MM.1S (cell line): ENCODE results near the gene SLC6A13.

Experiments used
- DNase-seq: peaks from one replicate; pipeline ENCODE4 v3.0.0-alpha.2; 2015
- H2AFZ ChIP-seq: fragments of 300-600 bp; sonication (generic); 2 replicates; pipeline ENCODE4 v1.6.0; 2016; ENCODE audit warnings: antibody characterized with exemption, low read length
- H3F3A ChIP-seq: fragments of 300-600 bp; sonication (generic); 2 replicates; pipeline ENCODE4 v1.6.1; 2016; ENCODE audit warnings: mild to moderate bottlenecking, antibody characterized with exemption, low read length, moderate library complexity, mixed read lengths; ENCODE audit not compliant: insufficient read depth
- H3K27ac ChIP-seq: fragments of 300-600 bp; sonication (generic); 2 replicates; pipeline ENCODE4 v1.5.1; 2016; ENCODE audit warnings: mild to moderate bottlenecking, low read length
- H3K27me3 ChIP-seq: fragments of 300-600 bp; sonication (generic); replicated peaks from 2 replicates; pipeline ENCODE4 v1.6.0; 2016; ENCODE audit warnings: low read length; ENCODE audit not compliant: insufficient read depth
- H3K36me3 ChIP-seq: fragments of 300-600 bp; sonication (generic); replicated peaks from 2 replicates; pipeline ENCODE4 v1.6.1; 2016; ENCODE audit warnings: mild to moderate bottlenecking, low read length, mixed read lengths; ENCODE audit not compliant: insufficient read depth
- H3K4me1 ChIP-seq: fragments of 300-600 bp; sonication (generic); 2 replicates; pipeline ENCODE4 v1.6.1; 2016; ENCODE audit warnings: low read length, mixed read lengths
- H3K4me2 ChIP-seq: fragments of 300-600 bp; sonication (generic); 2 replicates; pipeline ENCODE4 v1.6.0; 2016; ENCODE audit warnings: low read depth, low read length
- H3K4me3 ChIP-seq: fragments of 300-600 bp; sonication (generic); 2 replicates; pipeline ENCODE4 v1.5.1; 2016; ENCODE audit warnings: low read length, mixed read lengths
- H3K79me2 ChIP-seq: fragments of 300-600 bp; sonication (generic); 2 replicates; pipeline ENCODE4 v1.6.1; 2016; ENCODE audit warnings: mixed run types, low read length, mixed read lengths
- H3K9ac ChIP-seq: fragments of 300-600 bp; sonication (generic); 2 replicates; pipeline ENCODE4 v1.6.1; 2016; ENCODE audit warnings: low read length, mixed read lengths
- H3K9me2 ChIP-seq: fragments of 300-600 bp; sonication (generic); replicated peaks from 2 replicates; pipeline ENCODE4 v1.6.1; 2016; ENCODE audit warnings: mild to moderate bottlenecking, low read length, mixed read lengths; ENCODE audit not compliant: insufficient read depth
- H3K9me3 ChIP-seq: fragments of 300-600 bp; sonication (generic); replicated peaks from 2 replicates; pipeline ENCODE4 v1.6.1; 2016; ENCODE audit warnings: mild to moderate bottlenecking, low read length, mixed read lengths; ENCODE audit not compliant: insufficient read depth
- H4K20me1 ChIP-seq: fragments of 300-600 bp; sonication (generic); 2 replicates; pipeline ENCODE4 v1.6.1; 2016; ENCODE audit warnings: mild to moderate bottlenecking, low read length, moderate library complexity, mixed read lengths; ENCODE audit not compliant: insufficient read depth
- EZH2 ChIP-seq: fragments of 300-600 bp; sonication (generic); optimal IDR thresholded peaks from 2 replicates; pipeline ENCODE3; 2017; ENCODE audit warnings: low read depth, mild to moderate bottlenecking, antibody characterized with exemption, low read length, mixed read lengths
- EZH2phosphoT487 ChIP-seq: fragments of 300-600 bp; sonication (generic); IDR thresholded peaks from 2 replicates; pipeline ENCODE4 v1.6.1; 2018; ENCODE audit warnings: antibody characterized with exemption, low read length
- TF ChIP-seq, protein P1 (sequence below): fragments of 300-600 bp; sonication (generic); IDR thresholded peaks from 2 replicates; pipeline ENCODE4 v1.5.1; 2016; ENCODE audit warnings: antibody characterized with exemption, low read length, mixed read lengths

SLC6A13 gene

DNA sequence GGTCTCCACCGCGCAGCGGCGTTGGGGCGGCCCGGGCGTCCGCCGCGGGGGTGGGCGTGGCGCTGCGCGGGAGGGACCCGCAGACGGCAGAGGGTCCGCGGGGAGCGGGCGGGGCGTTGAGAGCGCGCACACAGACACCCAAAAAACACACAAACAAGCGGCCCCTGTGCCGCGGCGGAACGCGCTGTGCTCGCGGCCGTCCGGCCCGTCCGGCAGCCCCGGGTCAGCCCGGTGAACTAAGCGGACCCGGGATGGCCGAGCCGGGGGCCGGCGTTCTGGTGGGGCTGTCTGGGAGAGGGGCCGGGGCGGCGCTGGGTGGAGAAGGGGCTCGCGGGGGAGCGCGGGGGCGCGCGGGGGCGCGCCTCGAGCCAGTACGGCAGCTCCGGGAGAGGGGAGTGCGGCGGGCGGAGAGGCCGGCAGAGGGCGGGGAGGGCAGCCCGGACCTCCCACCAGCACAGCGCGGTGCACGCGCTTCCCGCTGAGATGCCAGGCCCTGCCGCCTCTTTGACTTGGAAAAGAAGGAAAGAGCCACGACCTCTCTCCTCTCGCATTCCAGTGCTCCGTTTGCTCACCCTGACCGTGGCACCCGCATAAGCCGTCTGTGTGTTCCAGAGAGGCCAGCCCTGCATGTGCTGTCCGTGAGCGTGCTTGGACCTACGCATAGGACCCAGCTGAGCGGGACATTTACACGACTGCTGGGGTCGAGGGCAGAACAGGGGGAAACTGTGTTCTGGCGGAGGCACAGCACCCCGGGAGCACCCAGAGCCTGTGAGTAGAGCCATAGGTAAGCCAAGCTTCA, 59.0 kb downstream of the SLC6A13 start:
- H3K79me2 ChIP-seq = no peaks in the 10 kb centered on the region
- no peak overlapping the region for H2AFZ ChIP-seq
- no peaks in the 10 kb centered on the region for H3F3A ChIP-seq
- no peak overlapping the region for H3K27ac ChIP-seq
- no peak overlapping the region for H3K9ac ChIP-seq
- no peaks in the 10 kb centered on the region for H4K20me1 ChIP-seq
- DNase-seq = no peak
- no peak overlapping the region for H3K4me3 ChIP-seq
- H3K9me2 ChIP-seq = no peaks in the 10 kb centered on the region
- H3K36me3 ChIP-seq = no peaks in the 10 kb centered on the region
- TF ChIP-seq EZH2phosphoT487 (no peak), EZH2 (no peak)
- TF ChIP-seq, protein P1, sequence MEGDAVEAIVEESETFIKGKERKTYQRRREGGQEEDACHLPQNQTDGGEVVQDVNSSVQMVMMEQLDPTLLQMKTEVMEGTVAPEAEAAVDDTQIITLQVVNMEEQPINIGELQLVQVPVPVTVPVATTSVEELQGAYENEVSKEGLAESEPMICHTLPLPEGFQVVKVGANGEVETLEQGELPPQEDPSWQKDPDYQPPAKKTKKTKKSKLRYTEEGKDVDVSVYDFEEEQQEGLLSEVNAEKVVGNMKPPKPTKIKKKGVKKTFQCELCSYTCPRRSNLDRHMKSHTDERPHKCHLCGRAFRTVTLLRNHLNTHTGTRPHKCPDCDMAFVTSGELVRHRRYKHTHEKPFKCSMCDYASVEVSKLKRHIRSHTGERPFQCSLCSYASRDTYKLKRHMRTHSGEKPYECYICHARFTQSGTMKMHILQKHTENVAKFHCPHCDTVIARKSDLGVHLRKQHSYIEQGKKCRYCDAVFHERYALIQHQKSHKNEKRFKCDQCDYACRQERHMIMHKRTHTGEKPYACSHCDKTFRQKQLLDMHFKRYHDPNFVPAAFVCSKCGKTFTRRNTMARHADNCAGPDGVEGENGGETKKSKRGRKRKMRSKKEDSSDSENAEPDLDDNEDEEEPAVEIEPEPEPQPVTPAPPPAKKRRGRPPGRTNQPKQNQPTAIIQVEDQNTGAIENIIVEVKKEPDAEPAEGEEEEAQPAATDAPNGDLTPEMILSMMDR = no peak
- H3K4me1 ChIP-seq = no peaks in the 10 kb centered on the region; the same call in 1 of the 2 replicates
- no peaks in the 10 kb centered on the region for H3K9me3 ChIP-seq
- H3K4me2 ChIP-seq = no peak overlapping the region
- H3K27me3 ChIP-seq = peaks cover 42% of the 10 kb centered on the region

DNA sequence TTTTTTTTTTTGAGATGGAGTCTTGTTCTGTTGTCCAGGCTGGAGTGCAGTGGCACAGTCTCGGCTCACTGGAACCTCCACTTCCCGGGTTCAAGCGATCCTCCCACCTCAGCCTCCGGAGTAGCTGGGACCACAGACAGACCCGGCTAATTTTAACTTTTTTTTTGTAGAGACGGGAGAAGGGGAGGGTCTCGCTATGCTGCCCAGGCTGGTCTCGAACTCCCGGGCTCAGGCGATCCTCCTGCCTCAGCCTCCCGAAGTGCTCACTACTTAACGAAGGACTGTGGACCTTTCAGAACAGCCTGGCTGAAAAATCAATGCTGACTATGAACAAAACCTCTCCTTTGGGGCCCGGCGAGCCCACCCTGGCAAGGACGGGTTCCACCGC, 59.6 kb downstream of the SLC6A13 start:
- Histone ChIP-seq H3K9me3 (no peaks in the 10 kb centered on the region), H3K27ac (no peak overlapping the region), H3K4me1 (no peaks in the 10 kb centered on the region; the same call in 1 of the 2 replicates), H3F3A (no peaks in the 10 kb centered on the region), H4K20me1 (no peaks in the 10 kb centered on the region), H3K79me2 (no peaks in the 10 kb centered on the region), H3K27me3 (peaks cover 48% of the 10 kb centered on the region), H3K9ac (no peak overlapping the region), H3K4me3 (no peak overlapping the region), H2AFZ (no peak overlapping the region), H3K9me2 (no peaks in the 10 kb centered on the region), H3K36me3 (no peaks in the 10 kb centered on the region), H3K4me2 (no peak overlapping the region)
- DNase-seq = no peak
- TF ChIP-seq, protein P1 = no peak
- TF ChIP-seq EZH2phosphoT487 (no peak), EZH2 (no peak)

DNA sequence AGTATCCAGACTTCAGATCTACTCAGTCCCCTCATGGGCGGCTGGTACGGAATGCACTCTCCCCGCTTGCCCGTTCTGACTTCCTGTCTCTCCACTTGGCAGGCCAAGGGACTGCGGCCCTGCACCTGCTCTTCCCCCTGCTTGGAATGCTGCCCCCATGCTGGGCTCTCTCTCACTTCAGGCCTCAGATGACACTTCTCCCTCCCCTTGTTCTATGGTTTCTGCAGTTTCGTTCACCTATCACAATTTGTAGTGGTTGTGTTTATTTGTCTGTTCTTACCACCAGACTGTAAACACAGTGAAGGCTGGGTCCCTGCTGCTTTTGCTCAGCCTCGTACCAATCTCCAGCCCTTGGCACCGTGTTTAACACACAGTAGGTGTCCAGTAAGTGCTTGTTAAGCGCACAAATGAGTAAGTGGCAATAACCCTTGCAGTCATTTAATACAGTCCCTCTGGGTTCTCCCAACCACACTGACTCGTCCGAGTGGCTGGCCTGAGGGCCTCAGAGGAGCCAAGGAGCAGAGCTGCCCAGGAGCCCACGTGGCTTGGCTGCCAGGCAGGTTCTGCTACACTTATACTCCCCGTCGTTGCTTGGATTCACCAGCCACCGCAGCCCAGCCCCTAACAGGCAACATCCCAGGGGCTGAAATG, 60.4 kb downstream of the SLC6A13 start:
- no peak overlapping the region for H3K4me2 ChIP-seq
- no peak overlapping the region for H3K27ac ChIP-seq
- DNase-seq = no peak

More for the DNA sequence above, 60.4 kb downstream of the SLC6A13 start:
- no peak overlapping the region for H3K9ac ChIP-seq
- no peak for TF ChIP-seq EZH2phosphoT487
- TF ChIP-seq EZH2 = no peak
- TF ChIP-seq, protein P1 = no peak
- no peaks in the 10 kb centered on the region for H4K20me1 ChIP-seq
- no peaks in the 10 kb centered on the region for H3K79me2 ChIP-seq
- peaks cover 51% of the 10 kb centered on the region for H3K27me3 ChIP-seq
- no peaks in the 10 kb centered on the region for H3K9me3 ChIP-seq
- H3K4me1 ChIP-seq = no peaks in the 10 kb centered on the region; the same call in 1 of the 2 replicates
- H3K4me3 ChIP-seq = no peak overlapping the region
- H3F3A ChIP-seq = no peaks in the 10 kb centered on the region
- H2AFZ ChIP-seq = no peak overlapping the region
- no peaks in the 10 kb centered on the region for H3K9me2 ChIP-seq
- H3K36me3 ChIP-seq = no peaks in the 10 kb centered on the region
